Lower leg skin (tissue), 4 donors: ENCODE data around the gene TMEM95. TPM values are rescaled to one million over a fixed set of nuclear protein-coding genes. Genes with fewer than 3 reads are reported as not detected.

Source experiments
- DNase-seq, 2 donors: peaks; one replicate each; pipeline ENCODE4 v3.0.0-alpha.2; 2019; ENCODE audit warnings: low spot score in 2 of 2
- H3K4me3 ChIP-seq: fragments of 200-600 bp; sonication (generic); 2 replicates; pipeline ENCODE4 v1.5.1; 2017; ENCODE audit warnings: mild to moderate bottlenecking, low read depth; ENCODE audit not compliant: poor library complexity, severe bottlenecking
- POLR2A ChIP-seq, 2 donors: fragments of 450-650 bp; IDR thresholded peaks; one replicate each; pipeline ENCODE4 v1.6.1; 2016 to 2017; ENCODE audit warnings: antibody characterized with exemption in 2 of 2, mild to moderate bottlenecking in 1 of 2, moderate library complexity in 1 of 2
- WGBS, 2 donors: methylation state at CpG; one replicate each; pipeline ENCODE4 v1.1.5; 2018; 5-methylcytosine and 5-hydroxymethylcytosine counted together
- intact Hi-C: fragments of 100-400 bp; cut with DNase I; formaldehyde crosslinking; loops from one replicate; pipeline ENCODE4 v1.15.0; 2023; ENCODE audit warnings: low total_unique reads
- total RNA-seq, 4 donors: library from RNA; depleted of rRNA; stranded (reverse); fragments of >200 nt; gene quantifications; one replicate each; pipeline ENCODE4 v1.1.0, GENCODE V29; 2016
- TF ChIP-seq, protein P1 (sequence below), 3 donors: fragments of 450-650 bp; IDR thresholded peaks; one replicate each; pipeline ENCODE4 v1.5.1; 2016; ENCODE audit warnings: antibody characterized with exemption in 3 of 3, mild to moderate bottlenecking in 3 of 3, moderate library complexity in 2 of 3

TMEM95 gene
- total RNA-seq, 4 donors from 2014 or later: not detected

DNA sequence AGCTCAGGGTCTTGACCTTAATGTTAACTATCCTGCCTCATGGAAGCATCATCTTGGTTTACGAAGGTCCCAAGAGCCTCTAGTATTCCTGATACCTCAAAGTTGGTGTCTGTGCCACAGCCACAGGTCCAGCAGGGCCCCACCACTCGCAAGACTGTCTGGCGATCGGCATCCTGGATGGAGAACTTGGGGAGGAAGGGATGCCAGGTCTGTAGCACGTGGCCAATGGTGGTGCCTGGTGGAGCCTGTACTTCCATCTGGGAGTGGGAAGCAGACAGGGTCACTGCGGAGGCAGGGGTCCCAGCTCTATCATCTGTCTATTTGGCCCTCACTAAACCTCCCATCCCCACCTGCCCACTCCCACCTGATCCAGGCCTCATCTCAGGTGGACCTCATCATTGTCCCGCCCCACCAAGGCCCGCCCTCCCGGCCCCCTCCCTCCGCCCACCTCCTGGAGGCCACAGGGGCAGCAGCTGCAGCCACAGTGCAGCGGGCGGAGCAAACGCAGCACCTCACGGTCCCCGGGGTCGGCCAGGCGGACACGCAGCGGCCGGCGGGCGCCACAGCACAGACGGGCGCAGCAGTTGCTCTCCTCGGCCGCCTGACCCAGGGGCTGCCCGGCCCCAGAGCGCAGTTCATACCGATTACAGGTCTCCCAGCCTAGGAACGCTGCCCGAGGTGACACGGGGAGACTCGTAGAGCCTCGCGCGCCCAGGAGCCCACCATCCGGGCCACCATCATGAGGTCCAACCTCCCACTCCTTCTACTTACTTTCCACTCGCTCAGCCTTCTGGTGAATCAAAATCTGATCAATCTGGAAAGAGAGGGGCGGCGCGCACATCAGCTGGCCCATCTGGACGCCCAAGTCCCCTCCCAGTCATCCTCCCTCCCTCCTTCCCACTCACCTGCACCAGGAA lies 38.0 kb downstream of the TMEM95 start:
- intact Hi-C loops: no loop called here
- 77 to 81% methylated on average over 31 to 37 of the region's 42 CpGs for WGBS, 2 donors
- no peak overlapping the region for H3K4me3 ChIP-seq
- no peak for DNase-seq
- TF ChIP-seq, protein P1, sequence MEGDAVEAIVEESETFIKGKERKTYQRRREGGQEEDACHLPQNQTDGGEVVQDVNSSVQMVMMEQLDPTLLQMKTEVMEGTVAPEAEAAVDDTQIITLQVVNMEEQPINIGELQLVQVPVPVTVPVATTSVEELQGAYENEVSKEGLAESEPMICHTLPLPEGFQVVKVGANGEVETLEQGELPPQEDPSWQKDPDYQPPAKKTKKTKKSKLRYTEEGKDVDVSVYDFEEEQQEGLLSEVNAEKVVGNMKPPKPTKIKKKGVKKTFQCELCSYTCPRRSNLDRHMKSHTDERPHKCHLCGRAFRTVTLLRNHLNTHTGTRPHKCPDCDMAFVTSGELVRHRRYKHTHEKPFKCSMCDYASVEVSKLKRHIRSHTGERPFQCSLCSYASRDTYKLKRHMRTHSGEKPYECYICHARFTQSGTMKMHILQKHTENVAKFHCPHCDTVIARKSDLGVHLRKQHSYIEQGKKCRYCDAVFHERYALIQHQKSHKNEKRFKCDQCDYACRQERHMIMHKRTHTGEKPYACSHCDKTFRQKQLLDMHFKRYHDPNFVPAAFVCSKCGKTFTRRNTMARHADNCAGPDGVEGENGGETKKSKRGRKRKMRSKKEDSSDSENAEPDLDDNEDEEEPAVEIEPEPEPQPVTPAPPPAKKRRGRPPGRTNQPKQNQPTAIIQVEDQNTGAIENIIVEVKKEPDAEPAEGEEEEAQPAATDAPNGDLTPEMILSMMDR (IDR thresholded peaks at IDR 0.05): no peak
- TF ChIP-seq POLR2A (IDR thresholded peaks at IDR 0.05): no peak

DNA sequence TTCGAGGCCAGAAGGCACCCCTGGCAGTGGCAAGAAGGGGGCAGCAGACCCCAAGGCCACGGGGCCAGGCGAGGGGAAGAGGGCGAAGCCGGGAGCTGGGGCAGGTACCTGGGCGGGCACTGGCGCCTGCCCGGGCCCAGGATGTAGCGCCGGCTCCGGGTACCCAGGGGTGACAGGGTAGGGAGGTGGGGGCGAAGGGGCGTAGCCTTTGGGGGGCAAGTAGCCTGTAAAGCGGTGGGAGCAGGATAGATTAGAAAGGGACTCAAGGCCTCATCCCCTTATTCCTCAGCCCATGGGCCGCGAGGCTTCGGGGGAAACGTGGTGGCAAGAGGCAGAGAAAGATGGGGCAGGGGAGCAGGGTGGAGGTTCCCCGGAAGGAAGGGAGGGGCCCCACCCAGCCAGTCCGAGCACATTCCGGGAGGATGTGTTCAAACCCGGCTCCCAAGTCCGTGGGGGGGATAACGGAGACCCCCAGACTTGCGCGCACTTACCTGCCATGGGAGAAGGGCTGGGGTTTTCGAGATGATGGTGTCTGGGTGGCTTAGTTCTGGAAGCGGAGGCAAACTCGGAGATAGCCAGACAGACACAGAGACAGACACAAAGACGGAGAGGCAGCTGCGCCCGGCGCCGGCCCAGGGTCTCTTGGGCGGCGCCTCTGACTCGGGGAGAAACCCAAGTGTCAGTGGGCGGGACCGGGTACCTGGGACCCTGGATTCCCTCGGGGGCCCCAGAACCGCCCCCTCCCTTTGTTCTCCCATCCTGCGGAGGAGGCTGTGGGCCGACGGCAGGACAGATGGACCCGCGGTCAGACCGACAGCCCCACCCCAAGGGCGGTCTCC lies 38.9 kb downstream of the TMEM95 start:
- DNase-seq: no peak
- WGBS, 2 donors: 5 to 9% methylated on average over 29 to 48 of the region's 48 CpGs
- intact Hi-C loops: no loop called here

DNA sequence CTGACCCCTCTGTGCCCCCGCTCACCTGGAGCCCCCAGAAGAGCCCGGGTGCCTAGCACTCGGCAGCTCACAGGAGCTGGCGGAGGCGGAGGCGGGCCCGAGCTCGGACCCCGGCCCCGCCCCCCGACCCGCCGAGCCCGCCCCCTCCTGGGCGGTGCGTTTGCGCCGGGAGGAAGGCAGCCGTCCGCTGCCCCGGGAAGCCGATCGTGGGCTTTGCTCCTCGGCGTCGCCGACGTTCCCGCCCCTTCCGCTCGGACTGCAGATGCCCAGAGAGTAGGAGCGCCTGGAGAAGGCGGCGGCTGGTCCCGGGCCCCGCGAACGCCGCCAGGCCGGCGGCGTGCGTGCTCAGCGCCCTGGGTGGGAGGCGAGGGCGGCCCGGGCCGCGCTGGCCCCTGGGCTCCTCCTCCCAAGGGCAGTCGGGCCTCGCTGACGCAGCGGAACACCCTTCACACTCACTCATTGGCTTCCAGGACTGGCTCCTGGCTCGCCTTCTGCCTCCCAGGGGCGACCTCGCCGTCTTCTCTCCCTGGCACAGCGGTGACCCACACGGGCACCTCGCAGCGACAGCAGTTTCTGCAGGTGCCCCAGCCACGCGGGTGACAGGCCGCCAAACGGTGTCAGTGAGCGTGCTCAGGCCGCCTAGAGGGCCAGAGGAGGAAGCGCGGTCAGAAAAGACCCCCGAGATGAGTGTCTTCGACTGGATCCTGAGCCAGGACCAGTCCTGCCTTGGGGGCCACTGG lies 39.7 kb downstream of the TMEM95 start, which contains the start of gene PLSCR3:
TSS of gene PLSCR3 (minus strand) at position 74 of the 740 bp plus-strand sequence. CDS start 415 bp downstream, outside the sequence.
- peak; percentile 73 to 97 for DNase-seq
- TF ChIP-seq POLR2A (IDR thresholded peaks at IDR 0.05): peak in 1 of 2 donors; percentile 89
- TF ChIP-seq, protein P1 (IDR thresholded peaks at IDR 0.05): no peak
- intact Hi-C loops: no loop called here
- 0 to 2% methylated on average over 21 of the region's 71 CpGs for WGBS, 2 donors
- peak within 1 kb of the TSS; percentile 61 for H3K4me3 ChIP-seq

More for the DNA sequence above, 38.9 kb downstream of the TMEM95 start:
- TF ChIP-seq, protein P1 (IDR thresholded peaks at IDR 0.05): no peak
- TF ChIP-seq POLR2A (IDR thresholded peaks at IDR 0.05): no peak
- H3K4me3 ChIP-seq: peak overlapping the region; percentile 61

DNA sequence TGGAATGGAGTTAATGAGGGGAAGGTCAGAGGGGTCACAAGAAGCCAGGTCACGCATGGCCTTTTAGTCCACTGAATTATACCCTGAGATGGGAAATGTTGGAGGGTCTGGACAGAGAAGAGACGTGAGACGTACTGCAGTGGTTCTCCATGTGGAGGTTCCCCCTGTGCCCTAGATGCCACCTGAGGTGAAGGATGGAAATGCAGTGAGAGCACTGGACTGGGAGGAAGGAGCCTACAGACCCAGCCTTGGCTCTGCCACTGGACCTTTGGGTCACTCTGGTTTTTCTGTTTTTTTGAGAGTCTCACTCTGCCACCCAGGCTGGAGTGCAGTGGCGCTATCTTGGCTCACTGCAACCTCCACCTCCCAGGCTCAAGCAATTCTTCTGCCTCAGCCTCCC lies 41.2 kb downstream of the TMEM95 start:
- intact Hi-C loops: no loop called here
- 90 to 94% methylated on average over 4 of the region's 4 CpGs for WGBS, 2 donors

DNA sequence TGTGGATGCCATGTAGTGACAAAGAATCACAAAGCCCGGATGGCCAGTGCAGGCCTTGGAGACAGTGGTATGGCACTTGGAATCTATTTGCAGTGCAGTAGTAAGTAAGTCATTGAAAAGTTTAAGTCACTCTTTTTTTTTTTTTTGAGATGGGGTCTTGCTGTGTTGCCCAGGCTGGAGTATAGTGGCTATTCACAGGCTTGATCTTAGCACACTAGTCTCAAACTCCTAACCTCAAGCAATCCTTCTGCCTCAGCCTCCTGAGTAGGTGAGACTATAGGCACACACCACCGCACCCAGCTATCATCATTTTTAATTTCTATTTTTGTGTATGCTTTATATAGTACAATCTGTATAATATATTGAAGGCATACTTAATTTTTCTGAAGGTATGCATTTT lies 43.7 kb downstream of the TMEM95 start:
- no peak for TF ChIP-seq POLR2A (IDR thresholded peaks at IDR 0.05)
- TF ChIP-seq, protein P1 (IDR thresholded peaks at IDR 0.05): no peak
- no peak for DNase-seq
- no peak overlapping the region for H3K4me3 ChIP-seq
- 87 to 89% methylated on average over 2 of the region's 2 CpGs for WGBS, 2 donors
- intact Hi-C loops: no loop called here

More for the DNA sequence above, 41.2 kb downstream of the TMEM95 start:
- DNase-seq: no peak
- H3K4me3 ChIP-seq: no peak overlapping the region
- no peak for TF ChIP-seq POLR2A (IDR thresholded peaks at IDR 0.05)
- TF ChIP-seq, protein P1 (IDR thresholded peaks at IDR 0.05): no peak
